ENCODE data around the gene CLCNKA.

Gene CLCNKA

GRCh38 chr1:16067933-16068332 is 46.1 kb downstream of the CLCNKA start:
- DNase-seq (ENCODE audit: extremely low read depth, low read depth) = no peak
- H3K4me3 ChIP-seq (replicated peaks; ENCODE audit: low read depth, low read length) = no peak overlapping the region
- no peak for TF ChIP-seq CTCF (IDR thresholded peaks at IDR 0.05; ENCODE audit: low read depth, low read length, missing control alignments)

GRCh38 chr1:16068356-16069270 is 46.8 kb downstream of the CLCNKA start:
- TF ChIP-seq CTCF (IDR thresholded peaks at IDR 0.05; ENCODE audit: low read depth, low read length, missing control alignments) = no peak
- DNase-seq (ENCODE audit: extremely low read depth, low read depth) = no peak
- no peak overlapping the region for H3K4me3 ChIP-seq (replicated peaks; ENCODE audit: low read depth, low read length)

GRCh38 chr1:16070640-16071355 is 49.0 kb downstream of the CLCNKA start:
- H3K4me3 ChIP-seq (replicated peaks; ENCODE audit: low read depth, low read length) = no peak overlapping the region
- DNase-seq (ENCODE audit: extremely low read depth, low read depth) = no peak
- no peak for TF ChIP-seq CTCF (IDR thresholded peaks at IDR 0.05; ENCODE audit: low read depth, low read length, missing control alignments)

- no peak for TF ChIP-seq CTCF (IDR thresholded peaks at IDR 0.05; ENCODE audit: low read depth, low read length, missing control alignments)
- no peak overlapping the region for H3K4me3 ChIP-seq (replicated peaks; ENCODE audit: low read depth, low read length)
- no peak for DNase-seq (ENCODE audit: extremely low read depth, low read depth)
Observed at GRCh38 chr1:16071614-16072013, 49.8 kb downstream of the CLCNKA start.

GRCh38 chr1:16072095-16072494 is 50.3 kb downstream of the CLCNKA start:
- no peak for TF ChIP-seq CTCF (IDR thresholded peaks at IDR 0.05; ENCODE audit: low read depth, low read length, missing control alignments)
- no peak for DNase-seq (ENCODE audit: extremely low read depth, low read depth)
- H3K4me3 ChIP-seq (replicated peaks; ENCODE audit: low read depth, low read length) = no peak overlapping the region

GRCh38 chr1:16072616-16073484 is 51.0 kb downstream of the CLCNKA start:
- peak overlapping the region; percentile 39 for H3K4me3 ChIP-seq (replicated peaks; ENCODE audit: low read depth, low read length)
- TF ChIP-seq CTCF (IDR thresholded peaks at IDR 0.05; ENCODE audit: low read depth, low read length, missing control alignments) = peak; percentile 3
- DNase-seq (ENCODE audit: extremely low read depth, low read depth) = no peak
